ENCODE results near the gene RIPK1. TPM values are rescaled to one million over a fixed set of nuclear protein-coding genes. Genes with fewer than 3 reads are reported as not detected.
"Not testable (repeated sequence)": the region's sequence is repeated elsewhere in the genome, so short reads cannot be mapped to it uniquely, and the experiment has no call there.

The RIPK1 gene
- total and polyA plus RNA-seq, 8 donors: 18.9 to 24.9 (median 22.4) TPM

DNA sequence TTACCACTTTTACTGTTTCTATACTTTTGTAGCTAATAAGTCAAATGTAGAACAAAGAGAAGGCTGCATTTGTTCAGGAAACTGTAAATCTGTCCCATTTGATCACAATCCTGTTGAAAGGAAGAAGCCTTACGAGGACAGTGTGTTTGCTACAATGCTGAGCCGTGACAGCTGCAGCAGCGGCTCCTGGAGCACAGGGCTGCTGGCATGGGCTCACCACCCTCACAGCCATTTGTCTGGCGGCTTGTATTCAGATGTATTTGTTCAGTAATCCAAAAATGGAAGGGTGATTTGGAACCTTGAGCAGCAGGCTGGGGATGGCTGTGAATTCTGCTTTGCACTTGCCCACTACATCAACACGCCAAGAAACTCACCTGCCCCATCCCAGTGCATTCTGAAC lies 83.4 kb downstream of the RIPK1 start:
- ATAC-seq: no peak
- Histone ChIP-seq H3K9me3 (no peaks in the 10 kb centered on the region), H3K4me1 (peaks cover 0 to 2% of the 10 kb centered on the region in 2 donors), H3K27ac (no peak overlapping the region), H3K27me3 (peaks cover 0 to 7% of the 10 kb centered on the region in 2 donors), H3K4me3 (no peak overlapping the region), H3K36me3 (peaks cover 0 to 11% of the 10 kb centered on the region in 2 donors)
- intact Hi-C loops (cut with DNase I): no loop called here
- no peak for DNase-seq
- TF ChIP-seq, protein P1, sequence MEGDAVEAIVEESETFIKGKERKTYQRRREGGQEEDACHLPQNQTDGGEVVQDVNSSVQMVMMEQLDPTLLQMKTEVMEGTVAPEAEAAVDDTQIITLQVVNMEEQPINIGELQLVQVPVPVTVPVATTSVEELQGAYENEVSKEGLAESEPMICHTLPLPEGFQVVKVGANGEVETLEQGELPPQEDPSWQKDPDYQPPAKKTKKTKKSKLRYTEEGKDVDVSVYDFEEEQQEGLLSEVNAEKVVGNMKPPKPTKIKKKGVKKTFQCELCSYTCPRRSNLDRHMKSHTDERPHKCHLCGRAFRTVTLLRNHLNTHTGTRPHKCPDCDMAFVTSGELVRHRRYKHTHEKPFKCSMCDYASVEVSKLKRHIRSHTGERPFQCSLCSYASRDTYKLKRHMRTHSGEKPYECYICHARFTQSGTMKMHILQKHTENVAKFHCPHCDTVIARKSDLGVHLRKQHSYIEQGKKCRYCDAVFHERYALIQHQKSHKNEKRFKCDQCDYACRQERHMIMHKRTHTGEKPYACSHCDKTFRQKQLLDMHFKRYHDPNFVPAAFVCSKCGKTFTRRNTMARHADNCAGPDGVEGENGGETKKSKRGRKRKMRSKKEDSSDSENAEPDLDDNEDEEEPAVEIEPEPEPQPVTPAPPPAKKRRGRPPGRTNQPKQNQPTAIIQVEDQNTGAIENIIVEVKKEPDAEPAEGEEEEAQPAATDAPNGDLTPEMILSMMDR (IDR thresholded peaks at IDR 0.05): no peak

DNA sequence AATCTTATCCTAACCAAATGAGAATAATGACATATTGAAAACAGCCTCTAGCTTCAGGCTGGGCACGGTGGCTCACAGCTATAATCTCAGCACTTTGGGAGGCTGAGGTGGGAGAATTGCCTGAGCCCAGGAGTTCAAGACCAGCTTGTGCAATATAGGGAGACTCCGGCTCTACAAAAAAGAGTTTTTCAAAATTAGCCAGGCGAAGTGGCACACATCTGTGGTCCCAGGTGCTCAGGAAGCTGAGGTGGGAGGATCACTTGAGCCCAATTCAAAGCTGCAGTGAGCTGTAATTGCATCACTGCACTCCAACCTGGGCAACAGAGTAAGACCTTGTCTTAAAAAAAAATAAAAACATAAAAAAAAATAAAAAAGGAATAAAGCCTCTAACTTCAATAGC lies 84.4 kb downstream of the RIPK1 start:
- TF ChIP-seq, protein P1 (IDR thresholded peaks at IDR 0.05): no peak
- Histone ChIP-seq H3K36me3 (peaks cover 0 to 11% of the 10 kb centered on the region in 2 donors), H3K4me1 (peaks cover 0 to 5% of the 10 kb centered on the region in 2 donors), H3K9me3 (no peaks in the 10 kb centered on the region), H3K4me3 (no peak overlapping the region), H3K27me3 (peaks cover 0 to 17% of the 10 kb centered on the region in 2 donors), H3K27ac (no peak overlapping the region)
- no peak for DNase-seq
- intact Hi-C loops (cut with DNase I): no loop called here
- ATAC-seq: no peak

DNA sequence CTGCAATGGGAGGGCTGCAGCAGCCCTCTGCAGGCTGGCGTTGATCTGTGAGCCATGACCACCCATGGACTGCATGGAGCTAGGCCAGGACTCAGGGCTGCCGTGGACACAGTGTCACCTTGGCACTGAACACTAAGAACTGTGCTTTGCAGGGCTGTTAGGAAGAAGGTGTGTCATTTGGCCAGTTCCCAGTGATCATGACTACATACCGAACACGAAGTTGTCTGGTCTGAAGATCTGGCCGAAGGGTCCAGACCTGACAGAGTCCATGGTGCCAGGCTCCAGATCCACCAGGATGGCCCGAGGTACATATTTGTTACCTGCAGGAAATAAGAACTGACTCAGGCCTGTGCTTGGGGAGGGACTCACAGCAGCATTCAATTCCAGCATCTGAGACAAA lies 87.1 kb downstream of the RIPK1 start:
- intact Hi-C loops (cut with DNase I); ATAC-seq; H3K9me3 ChIP-seq; H3K4me3 ChIP-seq; DNase-seq; H3K27ac ChIP-seq: not testable (repeated sequence)
- H3K27me3 ChIP-seq: peaks cover 0 to 43% of the 10 kb centered on the region in 2 donors
- peaks cover 0 to 12% of the 10 kb centered on the region in 2 donors for H3K4me1 ChIP-seq
- peaks cover 0 to 11% of the 10 kb centered on the region in 2 donors for H3K36me3 ChIP-seq

DNA sequence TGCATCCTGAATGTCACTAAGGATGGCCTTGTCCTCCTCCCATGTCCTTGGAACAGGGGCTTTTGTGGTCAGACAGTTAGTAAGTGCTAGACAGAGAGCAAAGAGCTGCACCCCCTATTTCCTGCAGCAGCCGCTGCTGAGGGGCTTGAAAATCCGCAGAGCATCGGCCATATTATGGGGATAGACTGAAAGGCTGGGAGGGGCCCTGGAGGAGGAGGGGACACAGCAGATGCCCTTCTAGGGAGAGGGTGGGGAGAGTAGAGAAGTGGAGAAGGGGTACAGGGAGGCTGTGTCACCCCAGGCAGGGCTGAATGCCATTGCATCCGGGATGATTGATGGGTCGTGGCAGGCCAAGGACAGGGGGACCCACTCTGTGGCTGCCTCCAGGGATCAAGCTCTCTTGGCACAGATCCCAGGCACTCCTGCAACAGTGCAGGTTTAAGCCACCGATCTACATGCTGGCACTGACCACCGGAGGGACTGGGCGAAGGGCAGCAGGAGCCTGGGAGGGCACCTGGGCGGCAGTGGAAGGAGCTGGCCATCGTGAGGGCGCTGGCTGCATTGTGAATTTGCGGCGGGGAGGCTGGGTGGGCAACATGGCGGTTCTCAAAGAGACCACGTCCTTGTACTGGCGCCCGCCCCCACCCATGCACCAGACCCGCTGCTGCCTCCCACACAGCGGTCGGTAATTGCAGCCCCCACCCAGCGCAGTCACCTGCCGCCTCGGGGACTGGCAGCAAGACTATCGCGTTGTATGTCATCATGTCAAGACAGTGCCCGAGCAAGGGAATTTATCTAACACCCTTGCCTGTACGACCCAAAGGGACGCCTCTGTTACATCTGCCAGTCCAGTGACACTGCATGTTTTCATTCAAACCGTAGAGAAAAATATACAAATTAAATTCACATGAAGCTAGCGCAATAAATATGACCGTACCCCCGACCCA lies 88.2 kb downstream of the RIPK1 start:
- Histone ChIP-seq H3K27ac (peak overlapping the region; percentile 89 to 94), H3K36me3 (peaks cover 0 to 11% of the 10 kb centered on the region in 2 donors), H3K27me3 (peaks cover 0 to 43% of the 10 kb centered on the region in 2 donors), H3K4me1 (peaks cover 0 to 12% of the 10 kb centered on the region in 2 donors), H3K4me3 (peak overlapping the region; percentile 76 to 84)
- ATAC-seq: peak; percentile 6
- peak in 1 of 4 donors; percentile 35 for DNase-seq
- intact Hi-C loops (cut with DNase I); H3K9me3 ChIP-seq: not testable (repeated sequence)

DNA sequence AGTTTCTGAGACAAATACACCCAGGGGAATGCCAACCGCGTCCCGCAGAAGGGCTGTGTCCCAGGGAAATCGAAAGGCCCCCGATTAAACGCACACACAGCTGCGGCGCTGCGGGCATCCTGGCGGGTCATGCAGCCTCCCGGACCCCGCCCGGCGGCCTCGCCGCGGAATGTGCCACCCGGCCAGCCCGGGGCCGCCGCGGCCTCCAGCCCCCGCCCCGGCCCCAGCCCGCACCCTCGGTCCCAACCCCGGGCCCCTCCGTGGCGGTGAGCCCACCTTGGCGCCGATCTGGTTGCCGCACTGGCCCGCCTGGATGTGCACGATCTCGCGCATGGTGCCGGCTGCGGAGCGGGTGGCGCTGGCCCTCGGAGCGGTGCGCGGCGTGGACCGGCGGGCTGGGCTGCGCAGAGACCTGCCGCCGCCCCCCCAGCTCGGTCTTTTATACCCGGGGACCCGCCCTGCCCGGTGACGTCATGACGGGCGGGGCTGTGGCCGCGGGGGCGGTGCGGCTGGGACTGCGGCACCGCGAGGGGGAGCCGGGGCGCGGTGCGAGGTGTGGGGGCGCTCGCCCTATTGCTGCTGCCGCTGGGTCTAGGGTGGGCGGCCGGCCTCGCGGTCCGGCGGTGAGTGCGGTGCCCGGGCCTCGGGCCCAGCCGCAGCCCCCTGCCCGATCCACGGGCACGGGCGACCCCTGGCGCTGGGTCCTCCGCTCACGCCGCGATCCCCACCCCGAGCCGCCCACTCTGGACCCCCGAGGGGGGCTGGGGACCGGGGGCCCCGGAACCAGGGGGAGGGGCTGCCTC lies 89.0 kb downstream of the RIPK1 start, which contains the start of gene TUBB2A:
Gene TUBB2A (minus strand): TSS at position 414 of the 803 bp plus-strand sequence. CDS start 81 bp downstream, at position 333.
- Histone ChIP-seq H3K4me1 (peaks cover 0 to 12% of the 10 kb centered on the region in 2 donors), H3K4me3 (peak within 1 kb of the TSS; percentile 76 to 84), H3K27ac (peak within 1 kb of the TSS; percentile 89 to 94), H3K27me3 (peaks cover 0 to 43% of the 10 kb centered on the region in 2 donors), H3K36me3 (peaks cover 0 to 11% of the 10 kb centered on the region in 2 donors), H3K9me3 (no peaks in the 10 kb centered on the region)
- intact Hi-C loops (cut with DNase I): no loop called here
- ATAC-seq (peak; percentile 92), DNase-seq (peak; percentile 74 to 95 (median 88))
- TF ChIP-seq, protein P1 (IDR thresholded peaks at IDR 0.05): peak; percentile 25 to 52

Measured in left lung (tissue), 10 donors.